DMS114 treated with DMSO at 0.1 percent for 48 hours (cell line): Measurements from ENCODE around the gene SLC66A2.

ENCODE experiments used
- DNase-seq: peaks from one replicate; lab custom pipeline; 2025; ENCODE audit not compliant: unreplicated experiment; lab: John Stamatoyannopoulos, UW

The SLC66A2 gene

GRCh38 chr18:79921984-79922965, 29.2 kb downstream of the SLC66A2 start:
- DNase-seq: no peak

GRCh38 chr18:79919089-79919488, 32.4 kb downstream of the SLC66A2 start:
- DNase-seq: no peak

- no peak for DNase-seq
Observed at GRCh38 chr18:79918615-79919011, 32.8 kb downstream of the SLC66A2 start.

- no peak for DNase-seq
Observed at GRCh38 chr18:79917853-79918614, 33.4 kb downstream of the SLC66A2 start.

GRCh38 chr18:79917169-79917852, 34.1 kb downstream of the SLC66A2 start:
- no peak for DNase-seq

- no peak for DNase-seq
Observed at GRCh38 chr18:79916546-79917168, 34.8 kb downstream of the SLC66A2 start.

- no peak for DNase-seq
Observed at GRCh38 chr18:79916128-79916494, 35.3 kb downstream of the SLC66A2 start.

- DNase-seq: no peak
Observed at GRCh38 chr18:79915161-79916127, 36.0 kb downstream of the SLC66A2 start.

- no peak for DNase-seq
Observed at GRCh38 chr18:79914614-79915160, 36.8 kb downstream of the SLC66A2 start.

- no peak for DNase-seq
Observed at GRCh38 chr18:79912994-79913831, 38.2 kb downstream of the SLC66A2 start.

GRCh38 chr18:79912409-79912991, 39.0 kb downstream of the SLC66A2 start:
- no peak for DNase-seq

- no peak for DNase-seq
Observed at GRCh38 chr18:79911344-79912270, 39.8 kb downstream of the SLC66A2 start.

GRCh38 chr18:79910563-79911343, 40.7 kb downstream of the SLC66A2 start:
- no peak for DNase-seq

- DNase-seq: no peak
Observed at GRCh38 chr18:79906706-79907105, 44.7 kb downstream of the SLC66A2 start.

- DNase-seq: no peak
Observed at GRCh38 chr18:79905993-79906392, 45.5 kb downstream of the SLC66A2 start.

GRCh38 chr18:79905389-79905911, 46.0 kb downstream of the SLC66A2 start:
- no peak for DNase-seq
